ENCODE results near the gene HHIPL2. TPM values are rescaled to one million over a fixed set of nuclear protein-coding genes. Genes with fewer than 3 reads are reported as not detected.

Gene HHIPL2
- total RNA-seq (under 1 TPM; 0.26 to 0.75 TPM), polyA plus RNA-seq (not detected)

GRCh38 chr1:222547944-222548671 lies at the start of gene HHIPL2:
HHIPL2 (minus strand) TSS chr1:222548104; CDS start chr1:222548044, 60 bp downstream.
- Histone ChIP-seq H3K9me3 (ENCODE audit: control insufficient read depth in 1 of 2, low read length in 2 of 2) (no peaks in the 10 kb centered on the region), H3K27ac (ENCODE audit: low read depth, low read length) (no peak within 1 kb of the TSS), H3K27me3 (ENCODE audit: insufficient read depth, low read length) (no peaks in the 10 kb centered on the region), H3K4me1 (ENCODE audit: insufficient read depth, low read length) (no peaks in the 10 kb centered on the region), H3K4me3 (ENCODE audit: low read length in 2 of 2) (no peak within 1 kb of the TSS), H3K36me3 (ENCODE audit: insufficient read depth, low read length) (no peaks in the 10 kb centered on the region)
- intact Hi-C loops (cut with micrococcal nuclease), result no loop called here
- H3K9me3 Mint-ChIP-seq, result no peaks in the 10 kb centered on the region
- CTCF ChIA-PET (ENCODE audit: partially characterized antibody), result no interaction called here
- peaks cover 13 to 19% of the 10 kb centered on the region in 2 donors for H3K27me3 Mint-ChIP-seq
- no peaks in the 10 kb centered on the region for H3K36me3 Mint-ChIP-seq
- no peak for DNase-seq
- POLR2A ChIA-PET (ENCODE audit: partially characterized antibody), result no interaction called here
- H3K27ac Mint-ChIP-seq, result no peak within 1 kb of the TSS
- H3K4me3 Mint-ChIP-seq, result no peak within 1 kb of the TSS
- no peaks in the 10 kb centered on the region for H3K4me1 Mint-ChIP-seq

DNA sequence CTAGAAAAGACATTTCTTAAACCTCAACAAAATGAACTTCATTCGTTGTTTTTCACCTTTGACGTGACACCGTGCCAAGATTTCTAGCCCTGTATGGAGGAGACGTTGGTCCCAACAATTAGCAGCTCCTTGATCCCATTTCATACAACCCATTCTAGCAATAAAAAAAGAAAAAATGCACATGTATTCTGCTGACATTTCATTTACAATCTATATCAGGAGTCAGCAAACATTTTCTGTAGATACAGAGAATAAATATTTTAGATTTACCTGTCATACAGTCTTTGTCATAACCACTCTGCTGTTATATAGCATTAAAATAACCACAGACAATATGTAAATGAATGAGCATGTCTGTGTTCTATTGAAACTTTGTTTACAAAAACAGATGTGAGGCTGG lies 48.8 kb upstream of the HHIPL2 start:
- no peaks in the 10 kb centered on the region for H3K27me3 ChIP-seq (ENCODE audit: insufficient read depth, low read length)
- H3K4me1 Mint-ChIP-seq, result no peaks in the 10 kb centered on the region
- H3K4me1 ChIP-seq (ENCODE audit: insufficient read depth, low read length), result no peaks in the 10 kb centered on the region
- H3K9me3 Mint-ChIP-seq, result peaks cover 0 to 4% (median 0%) of the 10 kb centered on the region in 8 donors
- H3K36me3 ChIP-seq (ENCODE audit: insufficient read depth, low read length), result no peaks in the 10 kb centered on the region
- ChIA-PET CTCF (ENCODE audit: partially characterized antibody) (no interaction called here), POLR2A (ENCODE audit: partially characterized antibody) (no interaction called here)
- H3K27ac Mint-ChIP-seq, result no peak overlapping the region
- H3K4me3 ChIP-seq (ENCODE audit: low read length in 2 of 2), result no peak overlapping the region
- H3K27me3 Mint-ChIP-seq, result peaks cover 1 to 4% of the 10 kb centered on the region in 2 donors
- DNase-seq, result no peak
- H3K27ac ChIP-seq (ENCODE audit: low read depth, low read length), result no peak overlapping the region
- no peaks in the 10 kb centered on the region for H3K36me3 Mint-ChIP-seq
- H3K4me3 Mint-ChIP-seq, result no peak overlapping the region
- intact Hi-C loops (cut with micrococcal nuclease), result no loop called here
- no peaks in the 10 kb centered on the region for H3K9me3 ChIP-seq (ENCODE audit: control insufficient read depth in 1 of 2, low read length in 2 of 2)

GRCh38 chr1:222594789-222595188 lies 46.9 kb upstream of the HHIPL2 start:
- Mint-ChIP-seq H3K27ac (no peak overlapping the region), H3K27me3 (peaks cover 0 to 1% of the 10 kb centered on the region in 2 donors), H3K36me3 (peaks cover 0 to 4% of the 10 kb centered on the region in 2 donors), H3K4me3 (no peak overlapping the region), H3K9me3 (peaks cover 0 to 4% (median 0%) of the 10 kb centered on the region in 8 donors), H3K4me1 (peaks cover 7 to 14% (median 11%) of the 10 kb centered on the region in 4 donors)
- H3K4me1 ChIP-seq (ENCODE audit: insufficient read depth, low read length), result peaks cover 10% of the 10 kb centered on the region
- H3K9me3 ChIP-seq (ENCODE audit: control insufficient read depth in 1 of 2, low read length in 2 of 2), result no peaks in the 10 kb centered on the region
- intact Hi-C loops (cut with micrococcal nuclease), result no loop called here
- no peaks in the 10 kb centered on the region for H3K27me3 ChIP-seq (ENCODE audit: insufficient read depth, low read length)
- H3K36me3 ChIP-seq (ENCODE audit: insufficient read depth, low read length), result no peaks in the 10 kb centered on the region
- ChIA-PET POLR2A (ENCODE audit: partially characterized antibody) (no interaction called here), CTCF (ENCODE audit: partially characterized antibody) (interaction anchor here (0.8 to 1.5 kb wide), 2 partner anchors 39 to 41 kb away, joined by 3 to 5 read pairs; no protein-coding TSS in a partner anchor)
- no peak overlapping the region for H3K27ac ChIP-seq (ENCODE audit: low read depth, low read length)
- DNase-seq, result no peak
- no peak overlapping the region for H3K4me3 ChIP-seq (ENCODE audit: low read length in 2 of 2)

DNA sequence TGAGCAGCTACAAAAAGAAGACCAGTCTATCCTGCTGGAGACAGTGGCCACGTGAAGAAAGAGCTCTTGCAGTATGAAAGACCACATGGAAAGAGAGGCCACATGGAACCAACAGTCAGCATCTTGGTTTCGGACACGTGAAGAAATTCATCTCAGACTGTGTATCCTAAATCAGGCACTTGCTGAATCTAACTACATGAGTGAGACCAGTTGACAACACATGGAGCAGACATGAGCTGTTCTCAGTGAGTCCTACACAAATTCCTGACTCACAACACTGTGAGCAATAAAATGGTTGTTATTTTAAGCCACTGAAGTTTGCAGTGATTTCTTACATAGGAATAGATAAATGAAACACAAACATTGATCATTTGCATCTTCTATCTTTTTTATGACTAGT lies 44.3 kb upstream of the HHIPL2 start:
- Histone ChIP-seq H3K27me3 (ENCODE audit: insufficient read depth, low read length) (no peaks in the 10 kb centered on the region), H3K4me3 (ENCODE audit: low read length in 2 of 2) (no peak overlapping the region), H3K27ac (ENCODE audit: low read depth, low read length) (no peak overlapping the region), H3K4me1 (ENCODE audit: insufficient read depth, low read length) (peaks cover 27% of the 10 kb centered on the region), H3K9me3 (ENCODE audit: control insufficient read depth in 1 of 2, low read length in 2 of 2) (no peaks in the 10 kb centered on the region), H3K36me3 (ENCODE audit: insufficient read depth, low read length) (peaks cover under 1% of the 10 kb centered on the region)
- peaks cover 0 to 4% (median 0%) of the 10 kb centered on the region in 8 donors for H3K9me3 Mint-ChIP-seq
- DNase-seq, result no peak
- H3K36me3 Mint-ChIP-seq, result peaks cover 2 to 18% of the 10 kb centered on the region in 2 donors
- CTCF ChIA-PET (ENCODE audit: partially characterized antibody), result no interaction called here
- no peak overlapping the region for H3K27ac Mint-ChIP-seq
- H3K27me3 Mint-ChIP-seq, result no peaks in the 10 kb centered on the region
- H3K4me1 Mint-ChIP-seq, result peaks cover 22 to 39% (median 30%) of the 10 kb centered on the region in 4 donors
- POLR2A ChIA-PET (ENCODE audit: partially characterized antibody), result no interaction called here
- intact Hi-C loops (cut with micrococcal nuclease), result no loop called here
- H3K4me3 Mint-ChIP-seq, result peak overlapping the region in 1 of 8 donors; percentile 43

GRCh38 chr1:222589462-222590302 lies 41.8 kb upstream of the HHIPL2 start, which contains the start of gene TAF1A:
TAF1A (minus strand) TSS chr1:222589933.
- Histone ChIP-seq H3K36me3 (ENCODE audit: insufficient read depth, low read length) (peaks cover 7% of the 10 kb centered on the region), H3K4me3 (ENCODE audit: low read length in 2 of 2) (peak within 1 kb of the TSS; percentile 78 to 85), H3K27me3 (ENCODE audit: insufficient read depth, low read length) (no peaks in the 10 kb centered on the region), H3K9me3 (ENCODE audit: control insufficient read depth in 1 of 2, low read length in 2 of 2) (no peaks in the 10 kb centered on the region), H3K27ac (ENCODE audit: low read depth, low read length) (peak within 1 kb of the TSS; percentile 76), H3K4me1 (ENCODE audit: insufficient read depth, low read length) (peaks cover 27% of the 10 kb centered on the region)
- Mint-ChIP-seq H3K27me3 (no peaks in the 10 kb centered on the region), H3K27ac (peak within 1 kb of the TSS; percentile 92 to 100 (median 99)), H3K9me3 (no peaks in the 10 kb centered on the region), H3K36me3 (peaks cover 14 to 37% of the 10 kb centered on the region in 2 donors), H3K4me1 (peaks cover 32 to 52% (median 43%) of the 10 kb centered on the region in 4 donors), H3K4me3 (peak within 1 kb of the TSS; percentile 95 to 99 (median 98))
- CTCF ChIA-PET (ENCODE audit: partially characterized antibody), result interaction anchor here (0.9 to 2.5 kb wide), 7 partner anchors 27 to 848 kb away, joined by 3 to 13 read pairs (median 4); partner anchors contain the start of gene DUSP10
- intact Hi-C loops (cut with micrococcal nuclease), result loop anchor here (1.0 kb wide), 4 partner anchors 28 to 124 kb away; no protein-coding TSS in a partner anchor
- POLR2A ChIA-PET (ENCODE audit: partially characterized antibody), result interaction anchor here (0.7 to 2.2 kb wide), 10 partner anchors 17 to 170 kb away, joined by 3 to 27 read pairs (median 3); partner anchors contain the start of genes AIDA and MIA3
- DNase-seq, result peak; percentile 85 to 94 (median 88)

DNA sequence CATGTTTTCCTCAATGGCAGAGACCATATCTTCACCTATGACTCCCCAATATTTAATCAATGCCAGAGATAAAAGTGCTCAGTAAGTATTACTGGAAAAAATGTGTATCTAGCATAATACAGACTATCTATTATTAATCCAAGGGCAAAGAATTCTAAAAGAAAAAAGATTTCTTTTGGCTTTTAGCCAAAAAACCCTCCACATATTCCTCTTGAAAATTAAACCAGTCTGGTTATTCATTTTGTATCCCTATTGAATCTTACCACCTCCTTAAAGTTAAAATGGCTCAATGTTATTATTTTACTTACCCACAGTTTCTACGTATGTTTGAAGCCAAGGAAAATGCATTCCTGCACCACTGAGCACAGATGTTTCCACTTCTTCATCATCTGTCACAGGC lies 40.2 kb upstream of the HHIPL2 start:
- H3K4me1 ChIP-seq (ENCODE audit: insufficient read depth, low read length), result peaks cover 27% of the 10 kb centered on the region
- H3K36me3 Mint-ChIP-seq, result peaks cover 28 to 47% of the 10 kb centered on the region in 2 donors
- CTCF ChIA-PET (ENCODE audit: partially characterized antibody), result no interaction called here
- peak overlapping the region in 5 of 7 donors; percentile 46 to 99 (median 59) for H3K27ac Mint-ChIP-seq
- no peaks in the 10 kb centered on the region for H3K9me3 ChIP-seq (ENCODE audit: control insufficient read depth in 1 of 2, low read length in 2 of 2)
- no peaks in the 10 kb centered on the region for H3K27me3 Mint-ChIP-seq
- intact Hi-C loops (cut with micrococcal nuclease), result no loop called here
- no peak overlapping the region for H3K4me3 ChIP-seq (ENCODE audit: low read length in 2 of 2)
- POLR2A ChIA-PET (ENCODE audit: partially characterized antibody), result no interaction called here
- no peaks in the 10 kb centered on the region for H3K9me3 Mint-ChIP-seq
- H3K36me3 ChIP-seq (ENCODE audit: insufficient read depth, low read length), result peaks cover 8% of the 10 kb centered on the region
- H3K27ac ChIP-seq (ENCODE audit: low read depth, low read length), result no peak overlapping the region
- H3K4me3 Mint-ChIP-seq, result peak overlapping the region in 4 of 8 donors; percentile 32 to 65 (median 43)
- DNase-seq, result no peak
- H3K4me1 Mint-ChIP-seq, result peaks cover 32 to 55% (median 43%) of the 10 kb centered on the region in 4 donors
- no peaks in the 10 kb centered on the region for H3K27me3 ChIP-seq (ENCODE audit: insufficient read depth, low read length)

DNA sequence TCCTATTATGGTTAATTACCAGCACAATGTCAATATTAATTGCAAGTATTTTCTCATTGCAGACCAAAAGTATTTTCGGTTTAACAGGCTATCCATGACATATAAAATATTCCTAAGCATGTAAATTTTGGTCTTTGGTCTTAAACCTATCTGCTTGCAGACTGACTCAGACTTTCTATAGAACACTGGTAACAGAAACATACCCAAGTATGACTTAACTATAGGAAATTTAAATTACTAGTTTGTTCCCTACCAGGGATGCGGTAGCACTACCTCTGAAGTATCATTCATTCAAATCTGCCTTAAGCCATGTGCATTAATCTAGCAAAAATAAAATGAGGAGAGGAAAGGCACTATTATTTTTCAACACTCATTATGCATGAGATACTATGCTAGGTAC lies 38.9 kb upstream of the HHIPL2 start:
- H3K27ac Mint-ChIP-seq, result no peak overlapping the region
- peaks cover 41 to 60% of the 10 kb centered on the region in 2 donors for H3K36me3 Mint-ChIP-seq
- H3K27me3 Mint-ChIP-seq, result no peaks in the 10 kb centered on the region
- no peak overlapping the region for H3K4me3 Mint-ChIP-seq
- H3K27ac ChIP-seq (ENCODE audit: low read depth, low read length), result no peak overlapping the region
- no peak for DNase-seq
- H3K27me3 ChIP-seq (ENCODE audit: insufficient read depth, low read length), result no peaks in the 10 kb centered on the region
- H3K4me1 ChIP-seq (ENCODE audit: insufficient read depth, low read length), result peaks cover 27% of the 10 kb centered on the region
- ChIA-PET CTCF (ENCODE audit: partially characterized antibody) (no interaction called here), POLR2A (ENCODE audit: partially characterized antibody) (no interaction called here)
- intact Hi-C loops (cut with micrococcal nuclease), result no loop called here
- H3K4me1 Mint-ChIP-seq, result peaks cover 33 to 63% (median 43%) of the 10 kb centered on the region in 4 donors
- no peaks in the 10 kb centered on the region for H3K9me3 ChIP-seq (ENCODE audit: control insufficient read depth in 1 of 2, low read length in 2 of 2)
- H3K9me3 Mint-ChIP-seq, result no peaks in the 10 kb centered on the region
- H3K4me3 ChIP-seq (ENCODE audit: low read length in 2 of 2), result no peak overlapping the region
- peaks cover 18% of the 10 kb centered on the region for H3K36me3 ChIP-seq (ENCODE audit: insufficient read depth, low read length)

Data from CD4-positive, alpha-beta memory T cell (primary cell).